ENCODE data around the gene ZNF467. TPM values are rescaled to one million over a fixed set of nuclear protein-coding genes. Genes with fewer than 3 reads are reported as not detected.

ZNF467 gene
- total and polyA plus RNA-seq, 2 of the 8 experiments (the other 6 are each of a cell fraction or from before 2014, with no cell fraction given): 0.50 to 0.51 TPM

DNA sequence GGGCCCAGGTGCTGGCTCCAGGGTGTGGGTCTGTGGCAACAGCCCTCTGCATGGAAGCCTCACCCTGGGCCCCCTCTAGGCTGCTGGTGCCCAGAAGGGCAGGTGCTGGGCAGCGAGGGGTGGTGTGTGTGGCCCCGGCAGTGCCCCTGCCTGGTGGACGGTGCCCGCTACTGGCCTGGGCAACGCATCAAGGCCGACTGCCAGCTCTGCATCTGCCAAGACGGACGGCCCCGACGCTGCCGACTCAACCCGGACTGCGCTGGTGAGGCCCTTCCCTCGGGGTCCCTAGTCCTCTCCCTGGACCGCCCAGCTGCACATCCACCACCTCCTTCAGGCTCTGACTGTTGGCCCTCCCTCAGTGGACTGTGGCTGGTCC, 18.8 kb upstream of the ZNF467 start:
- CTCF ChIA-PET (ENCODE audit: partially characterized antibody): interaction anchor here (0.9 to 11.8 kb wide), 6 partner anchors 9 to 1359 kb away, joined by 3 to 120 read pairs (median 92); partner anchors contain the start of gene ZNF467
- FAIRE-seq (no peak), DNase-seq (ENCODE audit: low read depth in 1 of 2, low spot score in 2 of 2) (no peak)
- H3K56ac ChIP-seq (replicated peaks; ENCODE audit: insufficient read length, low read depth, low read length): no peak overlapping the region
- POLR2A ChIA-PET (ENCODE audit: partially characterized antibody): no interaction called here
- no peak overlapping the region for H4K91ac ChIP-seq (replicated peaks; ENCODE audit: insufficient read length, low read length)
- no peak overlapping the region for H3K14ac ChIP-seq (ENCODE audit: insufficient read length)
- peaks cover 0 to 4% (median 2%) of the 10 kb centered on the region in 4 experiments; a peak in 5 of 7 replicates for H3K4me1 ChIP-seq (replicated peaks in 1 of 4; ENCODE audit: control insufficient read depth in 3 of 4, insufficient read depth in 4 of 4, low read length in 3 of 4)
- H3K4me2 ChIP-seq (ENCODE audit: insufficient read depth in 1 of 2, low read depth in 2 of 2, low read length in 2 of 2): no peak overlapping the region
- H2BK20ac ChIP-seq (ENCODE audit: low read length): no peak overlapping the region
- no peak overlapping the region for H2BK12ac ChIP-seq (ENCODE audit: low read depth, low read length)
- no peak overlapping the region for H3K23ac ChIP-seq (ENCODE audit: insufficient read length)
- H3K4ac ChIP-seq (replicated peaks; ENCODE audit: insufficient read length, low read depth, low read length): no peak overlapping the region
- no peak overlapping the region for H2AFZ ChIP-seq (ENCODE audit: low read length)
- H2BK5ac ChIP-seq (ENCODE audit: low read depth, low read length): no peak overlapping the region
- H3K4me3 ChIP-seq (ENCODE audit: extremely low read depth in 1 of 4, insufficient read depth in 2 of 4, low read depth in 3 of 4, low read length in 4 of 4): no peak overlapping the region
- no peaks in the 10 kb centered on the region for H3K36me3 ChIP-seq (ENCODE audit: control insufficient read depth in 2 of 4, insufficient read depth in 4 of 4, low read length in 3 of 4)
- no peaks in the 10 kb centered on the region for H3K79me1 ChIP-seq (ENCODE audit: low read depth, low read length)
- no peak overlapping the region for H3K9ac ChIP-seq (replicated peaks in 1 of 4; ENCODE audit: extremely low read depth in 1 of 4, low read depth in 3 of 4, low read length in 3 of 4)
- H4K5ac ChIP-seq (ENCODE audit: insufficient read length, low read depth, low read length): no peak overlapping the region
- H3K9me3 ChIP-seq (ENCODE audit: insufficient read depth in 2 of 2, low read depth in 1 of 2, low read length in 1 of 2): no peaks in the 10 kb centered on the region
- H4K8ac ChIP-seq (ENCODE audit: extremely low read depth, insufficient read depth, low read length): peak overlapping the region; percentile 4; the same call in 1 of the 2 replicates
- WGBS, 2 experiments (ENCODE audit: extremely low coverage in 1 of 2, insufficient coverage in 1 of 2, insufficient read length in 1 of 2, insufficient replicate concordance in 2 of 2, low coverage in 1 of 2, low lambda C conversion rate in 2 of 2, missing lambda C conversion rate in 1 of 2): 96% methylated on average over 15 of the region's 15 CpGs; no CpG with 5 or more reads in 1 of the 2 experiments
- H3K23me2 ChIP-seq (ENCODE audit: low read depth, low read length): peaks cover 2% of the 10 kb centered on the region; the same call in 1 of the 2 replicates
- no peak overlapping the region for H3K18ac ChIP-seq (ENCODE audit: extremely low read depth, low read length)
- H3K79me2 ChIP-seq (ENCODE audit: control insufficient read depth in 1 of 2, insufficient read depth in 2 of 2, low read length in 2 of 2): no peaks in the 10 kb centered on the region
- no peak overlapping the region for H2BK120ac ChIP-seq (replicated peaks; ENCODE audit: low read depth, low read length)
- H3K27ac ChIP-seq (ENCODE audit: low read depth, low read length): no peak overlapping the region
- H2AK5ac ChIP-seq (ENCODE audit: low read depth, low read length): no peak overlapping the region
- H2BK15ac ChIP-seq (ENCODE audit: low read length): no peak overlapping the region
- H4K20me1 ChIP-seq (replicated peaks in 1 of 2; ENCODE audit: control insufficient read depth in 1 of 2, insufficient read depth in 2 of 2, low read length in 2 of 2): peaks cover 0 to 2% of the 10 kb centered on the region in 2 experiments
- H3K27me3 ChIP-seq (replicated peaks in 1 of 4; ENCODE audit: control insufficient read depth in 3 of 4, extremely low read depth in 1 of 4, insufficient read depth in 3 of 4, low read length in 3 of 4): peaks cover 8 to 40% (median 35%) of the 10 kb centered on the region in 4 experiments
- TF ChIP-seq HDAC2 (IDR thresholded peaks at IDR 0.05; ENCODE audit: borderline replicate concordance in 1 of 2, low read depth in 2 of 2, low read length in 2 of 2) (no peak), FOSL1 (IDR thresholded peaks at IDR 0.05; ENCODE audit: insufficient read depth, low read depth, low read length) (no peak), SIN3A (conservative IDR thresholded peaks at IDR 0.05 in 1 of 2, IDR thresholded peaks at IDR 0.05 in 1 of 2; ENCODE audit: low read depth in 1 of 2, low read length in 2 of 2) (no peak), TEAD4 (IDR thresholded peaks at IDR 0.05; ENCODE audit: low read depth, low read length) (no peak), TBP (IDR thresholded peaks at IDR 0.05; ENCODE audit: low read depth, low read length) (no peak), CHD2 (IDR thresholded peaks at IDR 0.05; ENCODE audit: low read length) (no peak)

All from H1 (cell line).